ENCODE data around the gene UCN.

DNA sequence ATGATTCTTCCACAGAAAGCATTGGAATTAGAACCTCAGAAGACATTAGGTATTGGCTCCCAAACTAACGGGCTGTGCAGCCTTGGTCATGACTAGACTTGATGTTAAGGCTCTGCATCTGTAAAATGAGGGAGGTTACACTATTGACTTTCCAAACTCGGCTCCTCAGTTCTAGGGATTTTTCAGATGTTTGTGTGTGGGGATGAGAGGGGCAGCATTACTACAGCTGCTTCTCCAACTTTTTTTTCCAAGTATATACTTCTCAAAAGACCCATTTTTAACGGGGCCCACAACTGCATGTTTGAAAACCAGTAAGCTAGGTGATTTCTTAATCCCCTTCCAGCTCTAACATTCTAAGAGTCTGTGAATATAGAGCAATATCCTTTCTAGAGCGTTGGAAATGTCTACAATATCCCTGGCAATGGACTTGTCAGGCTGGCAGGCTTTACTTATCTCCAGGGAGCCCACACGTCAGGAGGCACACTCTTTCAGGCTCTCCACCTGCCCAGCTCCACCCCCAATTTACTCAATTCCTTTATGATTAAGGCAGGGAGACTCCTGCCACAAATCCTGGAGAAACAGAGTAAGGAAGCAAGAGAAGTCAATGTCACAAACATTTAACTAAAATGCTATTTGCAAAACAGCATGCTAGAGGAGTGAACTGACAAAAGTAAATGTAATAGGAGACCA is 15.5 kb upstream of the UCN start:
- no peak for TF ChIP-seq POLR2A (IDR thresholded peaks at IDR 0.05; ENCODE audit: low read depth, low read length)
- TF ChIP-seq SREBF2 (IDR thresholded peaks at IDR 0.05; ENCODE audit: low read length) = no peak
- TF ChIP-seq CREM (IDR thresholded peaks at IDR 0.05; ENCODE audit: low read depth) = no peak
- no peak for TF ChIP-seq RFX5 (IDR thresholded peaks at IDR 0.05; ENCODE audit: low read depth, low read length)
- TF ChIP-seq EGR1 (IDR thresholded peaks at IDR 0.05; ENCODE audit: borderline replicate concordance in 1 of 2, low read depth in 2 of 2, low read length in 2 of 2) = no peak
- TF ChIP-seq TARDBP (IDR thresholded peaks at IDR 0.05; ENCODE audit: borderline replicate concordance) = no peak
- no peak for TF ChIP-seq GABPA (IDR thresholded peaks at IDR 0.05; ENCODE audit: low read depth)
- TF ChIP-seq EZH2 (IDR thresholded peaks at IDR 0.05; ENCODE audit: borderline replicate concordance, control insufficient read depth, low read depth, low read length) = no peak
- no peak for TF ChIP-seq BRCA1 (IDR thresholded peaks at IDR 0.05; ENCODE audit: low read depth, low read length)
- TF ChIP-seq, protein P1, sequence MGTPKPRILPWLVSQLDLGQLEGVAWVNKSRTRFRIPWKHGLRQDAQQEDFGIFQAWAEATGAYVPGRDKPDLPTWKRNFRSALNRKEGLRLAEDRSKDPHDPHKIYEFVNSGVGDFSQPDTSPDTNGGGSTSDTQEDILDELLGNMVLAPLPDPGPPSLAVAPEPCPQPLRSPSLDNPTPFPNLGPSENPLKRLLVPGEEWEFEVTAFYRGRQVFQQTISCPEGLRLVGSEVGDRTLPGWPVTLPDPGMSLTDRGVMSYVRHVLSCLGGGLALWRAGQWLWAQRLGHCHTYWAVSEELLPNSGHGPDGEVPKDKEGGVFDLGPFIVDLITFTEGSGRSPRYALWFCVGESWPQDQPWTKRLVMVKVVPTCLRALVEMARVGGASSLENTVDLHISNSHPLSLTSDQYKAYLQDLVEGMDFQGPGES (IDR thresholded peaks at IDR 0.05) = no peak

Data from GM12878 (cell line).